ENCODE results near the gene BCAS1. TPM values are rescaled to one million over a fixed set of nuclear protein-coding genes. Genes with fewer than 3 reads are reported as not detected.
"Not testable (repeated sequence)": the region's sequence is repeated elsewhere in the genome, so short reads cannot be mapped to it uniquely, and the experiment has no call there.

BCAS1 gene
- total RNA-seq, 1 experiment from 2014 or later, result not detected

DNA sequence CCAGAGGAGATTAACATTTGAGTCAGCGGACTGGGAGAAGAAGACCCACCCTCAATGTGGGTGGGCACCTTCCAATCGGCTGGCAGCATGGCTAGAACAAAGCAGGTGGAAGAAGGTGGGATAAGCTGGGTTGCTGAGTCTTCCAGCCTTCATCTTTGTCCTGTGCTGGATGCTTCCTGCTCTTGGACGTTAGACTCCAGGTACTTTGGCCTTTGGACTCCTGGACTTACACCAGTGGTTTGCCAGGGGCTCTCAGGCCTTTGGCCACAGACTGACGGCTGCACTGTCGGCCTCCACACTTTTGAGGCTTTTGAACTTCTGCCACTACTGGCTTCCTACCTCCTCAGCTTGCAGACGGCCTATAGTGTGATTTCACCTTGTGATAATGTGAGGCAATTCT lies 50.8 kb downstream of the BCAS1 start:
- no peak for DNase-seq (ENCODE audit: low read depth)

DNA sequence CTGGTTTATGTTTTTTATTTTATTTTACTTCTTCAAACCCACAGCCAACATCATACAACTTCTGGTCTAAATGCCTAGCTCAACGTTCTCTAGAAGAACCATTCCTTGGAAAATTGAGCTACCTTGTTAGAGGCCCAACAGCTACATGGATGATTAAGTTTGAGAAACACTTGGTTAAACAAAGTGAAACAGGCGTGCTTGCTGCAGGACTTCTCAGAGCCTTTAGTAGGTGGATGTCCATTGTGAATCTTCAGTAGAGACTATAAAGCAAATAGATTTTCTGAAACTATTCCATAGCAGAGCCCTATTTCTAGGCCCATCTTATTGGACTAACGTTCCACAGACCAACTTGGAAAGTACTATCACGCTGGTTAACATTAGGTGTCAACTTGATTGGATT lies 51.3 kb downstream of the BCAS1 start:
- no peak for DNase-seq (ENCODE audit: low read depth)

DNA sequence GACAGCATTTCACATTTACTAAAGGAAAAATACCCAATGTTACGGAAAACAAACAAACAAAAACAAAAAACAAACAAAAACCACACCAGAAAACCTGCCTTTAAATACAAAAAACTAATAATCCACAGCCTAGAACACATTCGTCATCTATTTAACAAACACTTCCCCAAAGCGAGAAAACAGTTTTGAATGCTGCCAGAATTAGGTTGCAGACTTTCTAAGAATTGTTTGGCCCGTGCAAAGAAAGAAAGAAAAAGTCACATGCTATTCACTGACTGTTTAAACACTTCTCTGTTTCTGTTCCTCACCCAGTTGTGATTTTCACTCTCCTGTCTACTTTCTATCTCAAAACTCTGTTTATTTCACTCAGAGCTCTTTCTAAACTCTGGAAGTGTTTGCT lies 52.5 kb downstream of the BCAS1 start:
- DNase-seq (ENCODE audit: low read depth), result no peak

DNA sequence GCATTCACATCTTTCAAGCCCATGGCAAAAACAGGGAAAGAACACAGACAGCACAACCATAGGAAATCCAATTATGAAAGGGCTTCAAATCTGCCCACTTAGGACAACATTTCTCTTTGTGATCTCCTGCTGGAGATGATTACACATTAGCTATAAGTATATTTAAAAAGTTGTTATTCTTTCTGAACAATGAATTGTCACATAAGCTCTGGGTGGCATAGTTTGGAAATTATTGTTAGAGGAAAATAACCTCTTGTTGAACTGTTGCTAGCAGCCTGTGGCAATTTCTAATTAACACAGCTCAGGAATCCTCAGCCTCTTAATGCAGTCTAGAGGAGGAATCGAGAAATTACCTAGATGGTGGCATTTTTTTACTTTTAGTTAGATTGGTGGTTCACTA lies 54.9 kb downstream of the BCAS1 start:
- DNase-seq (ENCODE audit: low read depth), result no peak

DNA sequence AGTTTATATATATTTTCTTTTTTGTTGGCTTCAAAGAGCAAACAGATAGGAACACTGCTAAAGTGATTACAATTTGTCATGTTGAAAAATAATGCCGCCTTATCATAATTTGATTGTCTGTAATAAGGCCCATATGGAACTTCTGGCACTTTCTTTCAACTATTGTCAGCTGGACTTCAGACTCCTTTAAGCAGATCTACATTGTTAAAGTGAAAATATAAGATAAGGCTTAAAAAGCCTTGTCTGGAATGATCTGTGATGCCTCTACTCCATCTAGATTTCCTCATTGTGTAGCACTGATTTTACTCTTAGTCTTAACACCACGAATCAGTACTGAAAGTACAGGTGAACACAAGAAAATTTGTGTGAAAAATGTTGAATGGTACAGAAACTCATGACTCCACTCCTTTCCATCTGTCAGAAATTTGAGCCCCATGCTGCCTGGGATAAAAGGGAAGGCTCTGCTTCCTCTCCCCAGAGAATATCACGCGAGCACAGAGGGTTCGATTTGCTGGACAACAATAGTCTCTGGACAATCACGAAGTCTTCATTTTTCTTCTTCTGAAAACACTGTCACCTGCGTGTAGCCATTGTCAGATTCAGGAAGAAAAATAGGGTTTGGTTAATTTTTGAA lies 56.0 kb downstream of the BCAS1 start:
- no peak for DNase-seq (ENCODE audit: low read depth)

DNA sequence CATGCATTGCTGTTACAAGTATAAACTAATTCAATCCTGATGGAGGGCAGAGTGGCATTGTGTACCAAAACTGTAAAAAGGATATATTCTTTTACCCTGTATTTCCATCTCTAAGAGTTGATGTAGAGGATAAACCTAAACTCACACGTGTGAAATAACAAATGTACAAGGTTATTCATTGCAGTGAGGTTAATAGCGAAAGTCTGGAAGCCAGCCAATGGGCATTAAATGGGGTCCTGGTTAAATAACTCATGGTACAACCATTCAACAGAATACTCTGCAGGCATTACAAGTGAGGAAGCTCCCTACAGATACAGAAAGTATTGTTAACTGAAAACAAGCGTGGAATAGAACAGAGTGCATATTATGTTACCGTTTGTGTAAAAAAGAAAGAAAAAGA lies 56.9 kb downstream of the BCAS1 start:
- no peak for DNase-seq (ENCODE audit: low read depth)

DNA sequence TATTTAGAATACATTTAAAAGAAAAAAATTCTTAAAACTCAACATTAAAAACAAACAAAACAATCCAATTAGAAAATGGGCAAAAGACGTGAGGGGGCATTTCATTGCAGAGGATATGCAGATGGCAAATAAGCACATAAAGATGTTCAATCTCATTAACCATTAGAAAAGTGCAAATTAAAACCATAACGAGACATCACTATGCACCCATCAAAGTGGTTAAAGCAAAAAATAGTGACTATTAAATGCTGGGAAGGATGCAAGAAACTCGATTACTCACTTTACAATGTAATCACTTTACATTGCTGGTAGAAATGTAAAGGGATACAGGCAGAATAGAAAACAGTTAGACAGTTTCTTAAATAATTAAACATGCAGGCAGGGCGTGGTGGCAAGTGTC lies 59.0 kb downstream of the BCAS1 start:
- DNase-seq (ENCODE audit: low read depth), result no peak

DNA sequence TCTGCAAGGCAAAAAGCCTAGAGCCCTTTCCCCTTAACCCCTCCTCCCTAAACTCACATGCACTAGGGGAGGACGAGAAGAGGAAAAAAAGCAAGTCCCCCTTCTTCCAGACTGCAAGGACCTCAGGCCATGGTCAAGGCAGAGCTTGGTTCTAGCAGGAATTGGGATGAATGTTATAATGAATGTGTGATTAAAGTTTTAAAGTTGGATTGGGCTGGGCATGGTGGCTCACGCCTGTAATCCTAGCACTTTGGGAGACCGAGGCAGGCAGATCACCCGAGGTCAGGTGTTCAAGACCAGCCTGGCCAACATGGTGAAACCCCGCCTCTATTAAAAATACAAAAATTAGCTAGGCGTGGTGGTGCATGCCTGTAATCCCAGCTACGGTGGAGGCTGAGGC lies 64.2 kb downstream of the BCAS1 start:
- DNase-seq (ENCODE audit: low read depth), result not testable (repeated sequence)

DNA sequence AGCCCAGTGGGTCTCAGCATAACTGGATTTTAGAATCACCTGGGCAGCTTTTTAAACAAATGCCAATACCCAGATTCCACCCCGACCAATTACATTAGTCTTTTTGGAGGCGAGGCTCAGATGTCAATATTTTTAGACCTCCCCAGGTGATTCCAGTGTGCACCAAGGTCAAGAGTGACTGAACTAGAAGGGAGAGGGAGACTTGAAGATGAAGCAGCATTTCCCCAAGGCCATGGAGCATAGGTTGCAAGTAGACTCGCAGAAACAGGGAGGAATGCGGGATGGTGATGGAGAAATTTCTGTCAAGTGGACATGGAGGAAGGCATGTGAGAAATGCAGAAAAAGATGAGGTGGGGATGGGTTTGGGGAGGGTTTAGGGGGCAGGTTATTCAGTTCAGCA lies 64.9 kb downstream of the BCAS1 start:
- no peak for DNase-seq (ENCODE audit: low read depth)

DNA sequence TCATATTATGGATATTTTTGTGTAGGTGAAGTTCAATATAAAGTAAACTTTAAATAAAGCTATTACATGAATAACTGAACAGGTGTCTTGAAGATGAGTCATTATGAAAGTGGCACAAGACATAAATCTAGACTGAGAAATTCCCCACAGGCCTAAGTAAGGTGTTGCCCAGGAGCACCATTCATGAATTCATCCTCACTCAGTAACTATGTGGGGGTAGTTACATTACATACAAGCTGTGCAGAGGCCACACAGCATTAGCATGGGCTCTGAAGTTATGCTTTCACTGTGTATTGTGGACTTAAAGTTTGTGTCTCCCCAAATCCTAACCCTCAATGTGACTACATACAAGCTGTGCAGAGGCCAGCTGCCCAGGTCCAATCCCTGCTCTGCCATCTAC lies 65.9 kb downstream of the BCAS1 start:
- DNase-seq (ENCODE audit: low read depth), result no peak

DNA sequence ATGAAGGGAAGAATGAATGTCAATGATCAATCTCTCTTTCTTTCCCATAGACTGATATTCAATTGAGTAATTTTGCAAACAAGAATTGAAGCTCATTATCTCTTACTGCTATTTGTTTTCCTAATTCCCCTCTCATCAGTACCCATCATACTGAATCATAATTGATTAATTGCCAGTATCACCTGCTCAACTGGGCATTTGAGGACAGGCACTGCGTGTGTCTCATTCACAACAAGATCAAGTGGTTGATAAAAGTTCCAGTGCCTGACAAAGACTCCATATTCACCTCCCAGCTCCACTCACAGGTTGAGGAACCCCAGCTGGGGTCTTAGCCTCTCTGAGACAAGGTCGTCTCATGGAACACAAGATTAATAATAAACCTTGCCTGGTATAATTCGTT lies 67.7 kb downstream of the BCAS1 start:
- DNase-seq (ENCODE audit: low read depth), result no peak

DNA sequence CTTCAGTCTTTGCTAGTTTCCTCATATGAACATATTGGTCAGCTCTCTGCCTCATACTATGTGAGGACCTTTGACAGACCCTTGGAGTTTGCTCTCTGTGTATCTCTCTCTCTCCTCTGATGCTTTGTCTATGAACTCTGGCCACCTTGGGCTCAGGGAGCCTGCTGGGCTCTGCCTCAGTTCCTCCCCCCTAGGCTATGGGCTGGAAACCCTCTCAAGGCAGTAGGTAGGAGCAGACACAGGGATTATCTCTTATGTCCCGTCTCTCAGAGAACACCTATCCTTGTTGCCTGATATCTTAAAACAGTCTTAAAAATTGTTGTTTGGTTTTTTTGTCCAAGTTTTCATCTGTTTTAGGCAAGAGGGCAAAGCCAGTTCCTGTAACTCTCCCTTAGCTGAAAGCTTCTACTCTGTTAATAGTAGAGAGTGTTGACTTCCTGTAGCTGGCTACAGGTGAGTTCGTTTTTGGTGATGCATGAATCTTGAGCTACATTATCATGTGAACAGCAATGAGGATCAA lies 68.3 kb downstream of the BCAS1 start:
- DNase-seq (ENCODE audit: low read depth), result no peak

DNA sequence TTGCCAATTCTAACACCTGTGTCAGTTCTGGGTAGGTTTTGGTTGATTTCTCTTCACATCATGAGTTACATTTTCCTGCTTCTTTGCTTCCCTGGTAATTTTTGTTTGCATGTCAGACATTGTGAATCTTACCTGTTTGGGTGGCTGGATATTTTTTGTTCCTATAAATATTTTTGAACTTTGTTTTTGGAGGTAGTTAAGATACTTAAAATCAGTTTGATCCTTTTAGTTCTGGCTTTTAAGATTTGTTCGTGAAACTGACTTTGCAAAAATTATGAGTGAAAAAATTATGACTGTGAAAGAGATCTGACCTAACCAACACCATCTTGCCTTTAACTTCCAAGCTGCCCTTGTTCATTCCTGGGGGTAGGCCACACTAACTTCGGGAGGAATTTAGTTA lies 69.5 kb downstream of the BCAS1 start:
- no peak for DNase-seq (ENCODE audit: low read depth)

DNA sequence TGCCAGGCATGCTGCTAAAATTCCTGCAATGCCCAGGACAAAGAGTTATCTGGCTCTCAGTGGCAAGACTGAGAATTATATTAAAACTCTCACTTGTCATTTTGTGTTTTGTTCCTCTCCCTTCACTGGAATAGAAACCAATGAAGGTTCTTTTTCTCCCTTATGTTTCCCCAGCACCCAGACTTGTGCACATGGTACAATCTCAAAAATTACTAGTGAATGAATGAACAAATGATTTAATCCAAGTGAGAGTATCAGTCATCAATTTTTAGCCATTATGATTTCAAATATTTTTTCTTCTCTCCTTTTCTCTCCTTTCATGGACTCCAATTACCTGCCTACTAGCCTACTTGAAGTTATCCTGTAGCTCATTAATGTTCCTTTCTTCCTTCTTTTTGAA lies 70.1 kb downstream of the BCAS1 start:
- DNase-seq (ENCODE audit: low read depth), result no peak

DNA sequence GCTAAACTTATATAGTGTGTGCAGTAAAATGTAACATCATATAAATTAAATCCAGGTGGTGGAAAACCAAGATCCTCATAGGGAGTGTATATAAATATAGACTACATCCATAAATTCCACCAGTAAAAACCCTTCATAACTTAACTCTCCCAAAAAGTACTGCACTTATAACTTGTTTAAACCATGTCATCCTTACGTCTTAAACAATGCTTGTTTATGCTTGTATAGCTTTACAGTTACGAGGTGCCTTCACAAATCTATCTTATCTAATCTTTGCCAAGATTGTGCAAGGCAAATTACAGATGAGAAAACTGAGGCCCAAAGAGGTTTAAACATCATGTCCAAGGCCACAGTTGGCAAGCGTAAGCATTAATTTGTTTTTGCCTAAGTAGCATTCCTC lies 71.3 kb downstream of the BCAS1 start:
- DNase-seq (ENCODE audit: low read depth), result no peak

DNA sequence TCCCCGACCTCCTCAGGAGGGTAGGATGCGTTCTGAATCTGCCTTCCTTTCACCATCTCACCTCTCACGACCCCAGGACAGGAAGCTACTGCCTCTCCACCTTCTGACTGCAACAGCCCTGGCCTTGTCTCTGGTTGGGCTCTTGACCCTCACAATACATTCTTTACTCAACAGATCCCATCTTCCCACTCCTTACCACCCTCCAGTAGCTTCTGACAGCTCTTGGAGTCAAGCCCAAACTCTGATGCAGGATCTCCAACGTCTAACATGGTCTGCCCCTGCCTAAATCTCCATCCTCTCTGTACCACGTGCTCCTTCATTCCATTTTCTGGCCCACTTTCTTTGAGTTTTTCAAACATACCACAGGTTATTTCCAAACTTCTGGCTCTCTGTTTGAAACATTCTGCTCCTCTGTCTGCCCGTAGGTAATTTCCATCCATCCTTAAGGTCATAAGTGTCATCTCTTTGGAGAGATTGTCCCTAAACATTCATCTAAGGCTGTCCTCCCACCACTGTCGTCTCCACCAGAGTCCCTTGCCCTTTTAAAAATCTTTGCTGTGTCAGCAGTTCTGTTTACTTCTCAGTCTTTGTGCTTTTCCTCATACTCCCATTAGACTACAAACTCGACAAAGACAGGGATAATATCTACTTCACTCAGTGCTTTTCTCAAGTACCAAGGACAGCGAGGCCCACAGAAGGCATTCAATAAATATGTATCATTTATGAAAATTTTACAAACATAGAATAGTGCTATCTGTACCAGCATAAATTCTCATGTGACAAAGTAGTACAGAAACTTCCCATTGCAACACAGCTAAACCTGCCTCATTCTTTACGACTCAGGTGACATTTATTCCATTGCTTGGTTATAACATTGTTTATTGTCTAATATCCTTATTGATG lies 73.6 kb downstream of the BCAS1 start:
- no peak for DNase-seq (ENCODE audit: low read depth)

DNA sequence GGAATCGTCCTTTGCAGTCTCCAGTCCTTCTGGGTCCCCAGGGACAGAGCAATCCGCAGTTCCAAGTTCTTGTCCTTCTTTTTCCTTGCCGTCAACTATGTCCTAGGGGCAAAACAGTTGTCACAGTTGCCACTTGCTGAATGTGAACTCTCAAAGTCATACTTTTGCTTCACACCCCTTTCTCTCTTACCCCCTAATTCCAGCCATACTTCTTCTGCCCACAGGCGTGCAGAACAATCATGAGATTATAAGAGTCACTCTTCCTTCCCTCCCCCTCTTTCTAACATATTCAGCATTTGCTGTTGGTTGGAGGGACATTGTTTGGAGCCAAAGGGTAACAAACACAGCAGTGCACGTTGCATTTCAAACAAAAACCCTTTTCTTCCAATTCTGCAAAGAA lies 74.4 kb downstream of the BCAS1 start:
- DNase-seq (ENCODE audit: low read depth), result no peak

DNA sequence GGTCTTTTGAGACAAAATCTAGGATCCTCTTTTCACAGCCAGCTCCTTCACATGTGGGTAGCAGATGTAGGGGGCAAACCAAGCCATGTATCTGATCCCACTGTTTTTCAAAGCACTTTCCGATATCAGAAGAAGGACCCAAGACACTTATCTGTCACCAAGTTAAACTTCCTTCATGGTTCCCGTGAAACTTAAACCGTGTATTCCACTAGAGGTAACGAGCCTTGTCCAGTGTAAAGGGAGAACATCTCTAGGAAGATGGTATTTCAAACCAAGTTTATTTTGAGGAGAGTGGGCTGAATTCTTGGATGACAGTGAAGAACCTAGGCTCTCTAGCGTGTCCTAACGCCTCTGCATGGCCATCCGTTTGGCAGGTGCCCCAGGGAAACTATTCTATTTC lies 76.3 kb downstream of the BCAS1 start:
- no peak for DNase-seq (ENCODE audit: low read depth)

DNA sequence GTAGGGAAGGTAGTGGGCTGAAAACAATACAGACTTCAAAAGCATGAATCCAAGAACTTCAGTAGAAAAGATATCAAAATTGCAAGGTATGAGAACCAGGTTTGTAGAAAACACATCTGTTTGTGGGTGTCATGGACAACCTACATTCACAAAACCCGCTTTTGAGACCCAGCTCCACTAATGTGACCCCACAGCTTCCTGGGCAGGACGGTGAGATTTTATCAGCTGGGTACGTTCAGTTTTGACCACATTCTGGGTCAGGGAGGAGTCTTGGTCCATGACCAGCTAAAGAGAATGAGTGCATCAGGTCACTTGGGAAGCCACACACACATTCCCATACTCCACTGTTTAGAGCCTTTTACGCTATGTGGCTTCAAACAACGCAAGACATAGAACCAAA lies 77.1 kb downstream of the BCAS1 start:
- no peak for DNase-seq (ENCODE audit: low read depth)

DNA sequence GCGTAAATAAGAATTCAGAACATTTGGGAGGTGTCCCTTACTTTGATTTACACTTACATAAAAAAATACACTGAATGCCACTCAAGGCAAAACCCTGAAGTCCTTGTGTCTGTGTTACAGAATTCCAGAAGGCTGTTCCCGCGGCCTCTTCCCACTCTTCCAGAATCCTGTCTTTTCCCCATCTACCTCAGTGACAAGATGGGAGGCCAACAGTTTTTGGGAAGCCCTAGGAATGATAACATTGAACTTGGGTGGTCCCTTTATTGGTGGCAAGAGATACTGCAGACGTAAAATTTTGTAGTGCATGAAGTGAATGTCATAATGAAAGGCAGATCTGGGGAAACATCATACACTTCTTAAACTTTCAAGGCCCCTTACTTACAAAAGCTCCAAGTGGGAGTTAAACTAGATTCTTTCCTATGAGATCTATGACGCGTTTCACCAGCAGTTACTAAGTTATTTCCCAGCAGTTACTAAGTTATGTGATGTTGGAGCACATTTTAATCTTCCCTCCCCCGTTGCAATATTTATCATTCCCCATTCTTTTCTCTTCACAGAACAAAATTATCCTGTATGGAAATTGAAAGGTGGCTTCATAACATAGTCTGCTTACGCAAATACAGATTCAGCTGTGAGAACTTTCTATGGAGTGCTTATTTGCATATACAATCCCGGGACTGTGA lies 79.5 kb downstream of the BCAS1 start:
- DNase-seq (ENCODE audit: low read depth), result no peak

DNA sequence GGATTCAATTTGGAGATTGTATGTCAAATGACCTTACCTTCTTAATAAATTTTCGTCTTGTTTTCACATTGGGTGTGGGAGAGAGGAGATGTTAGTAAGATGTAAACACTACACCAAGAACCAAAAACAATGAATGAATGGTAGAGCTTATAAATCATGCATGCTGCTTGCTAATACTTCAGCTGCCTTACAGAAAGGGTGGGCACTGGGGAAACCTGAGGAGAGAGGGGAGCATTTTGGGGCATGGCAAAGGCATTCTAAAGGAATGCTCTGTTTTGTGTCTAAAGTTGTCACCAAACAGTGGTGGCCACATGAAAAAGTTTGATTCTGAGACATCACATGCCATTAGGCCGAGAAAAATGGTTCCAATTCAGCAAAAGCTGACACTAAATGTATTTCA lies 80.4 kb downstream of the BCAS1 start:
- no peak for DNase-seq (ENCODE audit: low read depth)

DNA sequence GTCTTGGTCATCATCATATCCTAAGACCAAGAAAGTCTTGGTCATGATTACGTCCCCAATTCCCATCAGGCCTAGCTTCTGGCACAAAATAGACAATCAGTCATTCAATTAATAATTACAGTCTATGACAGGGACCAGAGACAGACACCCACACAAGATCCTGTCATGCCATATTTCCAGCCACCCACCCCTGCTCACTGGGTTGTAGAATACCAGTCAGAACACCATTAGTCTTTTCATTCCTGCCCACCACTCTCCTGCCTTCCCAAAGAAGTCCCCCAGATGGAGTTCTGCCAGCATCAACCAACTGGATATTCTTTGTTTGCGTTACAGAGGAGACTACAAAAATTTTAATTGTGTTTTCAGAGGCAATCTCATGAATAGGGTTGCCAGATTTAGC lies 81.0 kb downstream of the BCAS1 start:
- no peak for DNase-seq (ENCODE audit: low read depth)

All from Daoy (cell line).